ENCODE measurements around the gene SDHD. TPM values are rescaled to one million over a fixed set of nuclear protein-coding genes. Genes with fewer than 3 reads are reported as not detected.

SDHD gene
- total RNA-seq, 1 donor from 2014 or later = 68.5 TPM

DNA sequence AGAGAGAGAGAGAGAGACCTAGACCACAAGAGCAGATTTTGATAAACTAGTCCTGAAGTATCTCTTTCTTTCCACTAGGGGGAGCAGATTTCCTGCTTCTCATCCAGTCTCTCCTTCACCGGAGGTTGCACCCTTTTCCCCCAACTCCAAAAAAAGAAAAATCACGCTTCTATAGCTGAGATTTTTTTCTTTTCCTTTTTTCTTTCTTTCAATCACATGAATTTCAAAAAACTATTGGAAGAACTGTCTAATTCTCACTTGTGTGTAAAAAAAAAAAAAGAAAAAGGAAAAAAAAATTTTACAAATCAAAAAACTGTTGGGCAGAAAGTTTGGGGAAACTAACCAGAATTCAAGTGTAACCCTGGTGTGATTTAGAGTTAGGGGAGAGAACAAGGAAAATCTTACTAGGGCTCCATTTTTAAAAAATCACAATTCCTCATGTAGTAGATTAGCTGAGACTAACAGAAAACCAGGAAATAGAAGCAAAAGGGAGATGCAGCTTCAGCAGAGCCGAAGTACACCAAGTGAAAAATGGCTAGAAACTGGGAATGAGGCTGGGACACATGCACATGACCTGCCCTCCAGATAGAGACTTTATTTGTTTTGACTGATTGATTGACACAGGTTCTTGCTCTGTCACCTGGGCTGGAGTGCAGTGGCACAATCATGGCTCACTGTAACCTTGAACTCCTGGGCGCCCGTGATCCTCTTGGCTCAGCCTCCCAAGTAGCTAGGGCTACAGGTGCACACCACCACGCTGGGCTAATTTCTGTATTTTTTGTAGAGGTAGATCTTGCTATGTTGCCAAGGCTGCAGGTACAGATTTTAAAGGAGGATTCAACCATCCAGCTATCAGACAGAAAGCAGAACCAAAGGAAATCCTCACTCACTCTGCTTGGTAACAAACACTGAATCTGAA, 27.1 kb downstream of the SDHD start:
- peak overlapping the region in 1 of 2 donors; percentile 25 for H3K4me3 ChIP-seq
- H3K27ac ChIP-seq = no peak overlapping the region
- no peaks in the 10 kb centered on the region for H3K9me3 ChIP-seq
- H3K4me1 ChIP-seq = peaks cover 0 to 4% of the 10 kb centered on the region in 2 donors
- TF ChIP-seq, protein P1, sequence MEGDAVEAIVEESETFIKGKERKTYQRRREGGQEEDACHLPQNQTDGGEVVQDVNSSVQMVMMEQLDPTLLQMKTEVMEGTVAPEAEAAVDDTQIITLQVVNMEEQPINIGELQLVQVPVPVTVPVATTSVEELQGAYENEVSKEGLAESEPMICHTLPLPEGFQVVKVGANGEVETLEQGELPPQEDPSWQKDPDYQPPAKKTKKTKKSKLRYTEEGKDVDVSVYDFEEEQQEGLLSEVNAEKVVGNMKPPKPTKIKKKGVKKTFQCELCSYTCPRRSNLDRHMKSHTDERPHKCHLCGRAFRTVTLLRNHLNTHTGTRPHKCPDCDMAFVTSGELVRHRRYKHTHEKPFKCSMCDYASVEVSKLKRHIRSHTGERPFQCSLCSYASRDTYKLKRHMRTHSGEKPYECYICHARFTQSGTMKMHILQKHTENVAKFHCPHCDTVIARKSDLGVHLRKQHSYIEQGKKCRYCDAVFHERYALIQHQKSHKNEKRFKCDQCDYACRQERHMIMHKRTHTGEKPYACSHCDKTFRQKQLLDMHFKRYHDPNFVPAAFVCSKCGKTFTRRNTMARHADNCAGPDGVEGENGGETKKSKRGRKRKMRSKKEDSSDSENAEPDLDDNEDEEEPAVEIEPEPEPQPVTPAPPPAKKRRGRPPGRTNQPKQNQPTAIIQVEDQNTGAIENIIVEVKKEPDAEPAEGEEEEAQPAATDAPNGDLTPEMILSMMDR (IDR thresholded peaks at IDR 0.05) = peak; percentile 56 to 66 (median 56)
- no peaks in the 10 kb centered on the region for H3K27me3 ChIP-seq
- no peaks in the 10 kb centered on the region for H3K36me3 ChIP-seq
- intact Hi-C loops (cut with DNase I) = loop anchor here (1.0 kb wide), 1 partner anchor 62 kb away; the partner anchor contains the start of gene BCO2
- DNase-seq (ENCODE audit: low spot score in 2 of 2) = no peak

DNA sequence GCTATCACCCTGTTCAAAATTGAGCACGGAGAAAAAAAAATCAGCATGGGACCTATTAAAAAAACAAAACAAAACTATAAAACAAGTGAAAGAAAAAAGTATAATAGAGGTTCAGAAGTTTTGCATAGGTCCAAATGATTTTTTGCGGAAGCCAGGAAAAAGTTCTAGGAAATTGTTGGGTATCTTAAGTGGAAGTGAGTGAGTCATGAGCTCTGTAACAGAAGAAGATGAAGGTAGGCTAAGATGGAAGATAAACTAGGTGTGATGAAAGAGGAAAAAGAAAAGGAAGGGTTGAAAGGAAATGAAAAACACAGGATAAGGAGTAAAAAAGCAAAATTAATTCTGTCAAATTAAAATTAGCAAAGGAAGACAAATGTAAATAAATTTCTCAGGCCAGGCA, 27.8 kb downstream of the SDHD start:
- H3K9me3 ChIP-seq = no peaks in the 10 kb centered on the region
- no peak overlapping the region for H3K4me3 ChIP-seq
- no peaks in the 10 kb centered on the region for H3K27me3 ChIP-seq
- intact Hi-C loops (cut with DNase I) = no loop called here
- peaks cover 0 to 4% of the 10 kb centered on the region in 2 donors for H3K4me1 ChIP-seq
- H3K27ac ChIP-seq = no peak overlapping the region
- no peak for DNase-seq (ENCODE audit: low spot score in 2 of 2)
- TF ChIP-seq, protein P1 (IDR thresholded peaks at IDR 0.05) = no peak
- H3K36me3 ChIP-seq = no peaks in the 10 kb centered on the region

DNA sequence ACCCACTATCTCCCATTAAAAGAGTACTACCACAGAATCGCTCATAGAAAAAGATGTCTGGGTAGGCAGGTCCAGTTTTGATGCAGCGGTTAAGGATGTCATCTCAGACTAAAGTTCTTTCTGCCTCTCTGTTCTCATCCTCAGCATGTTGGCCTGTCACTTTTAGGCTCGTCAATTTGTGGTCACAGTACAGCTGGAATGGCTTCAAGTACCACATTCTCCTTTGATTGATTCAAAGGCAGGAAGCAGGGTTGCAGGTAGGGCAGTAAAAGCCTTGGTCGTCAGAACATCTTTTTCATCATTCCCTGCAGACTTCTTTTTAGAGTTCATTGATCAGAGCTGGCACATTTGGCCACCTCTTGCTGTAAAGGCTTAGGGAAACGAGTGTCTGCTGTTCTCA, 28.7 kb downstream of the SDHD start:
- H3K9me3 ChIP-seq = no peaks in the 10 kb centered on the region

DNA sequence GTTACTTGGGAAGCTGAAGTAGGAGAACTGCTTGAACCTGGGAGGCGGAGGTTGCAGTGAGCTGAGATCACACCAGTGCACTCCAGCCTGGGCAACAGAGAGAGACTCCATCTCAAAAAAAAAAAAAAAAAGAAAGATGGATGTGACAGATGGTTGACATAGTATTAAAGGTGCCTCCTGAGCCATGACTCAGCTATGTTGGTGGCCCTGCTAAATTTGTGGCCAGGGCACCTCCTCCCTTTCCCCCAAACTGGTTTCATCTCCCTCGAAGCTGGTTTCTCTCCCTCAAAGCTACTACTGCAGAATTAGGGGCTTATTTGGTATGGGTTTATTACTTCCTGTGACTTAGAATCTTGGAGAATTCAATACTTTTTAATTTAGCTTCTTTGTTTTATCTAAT, 31.5 kb downstream of the SDHD start:
- no peak overlapping the region for H3K4me3 ChIP-seq
- intact Hi-C loops (cut with DNase I) = loop anchor here (5.0 kb wide), 1 partner anchor 159 kb away; no protein-coding TSS in a partner anchor
- DNase-seq (ENCODE audit: low spot score in 2 of 2) = no peak
- no peak overlapping the region for H3K27ac ChIP-seq
- H3K36me3 ChIP-seq = no peaks in the 10 kb centered on the region
- H3K4me1 ChIP-seq = peaks cover 0 to 4% of the 10 kb centered on the region in 2 donors
- H3K9me3 ChIP-seq = no peaks in the 10 kb centered on the region
- no peaks in the 10 kb centered on the region for H3K27me3 ChIP-seq
- TF ChIP-seq, protein P1 (IDR thresholded peaks at IDR 0.05) = no peak

More for the DNA sequence above, 28.7 kb downstream of the SDHD start:
- H3K27me3 ChIP-seq = no peaks in the 10 kb centered on the region
- intact Hi-C loops (cut with DNase I) = loop anchor here (5.0 kb wide), 1 partner anchor 162 kb away; no protein-coding TSS in a partner anchor
- no peaks in the 10 kb centered on the region for H3K36me3 ChIP-seq
- no peak overlapping the region for H3K27ac ChIP-seq
- DNase-seq (ENCODE audit: low spot score in 2 of 2) = no peak
- H3K4me1 ChIP-seq = peaks cover 0 to 4% of the 10 kb centered on the region in 2 donors
- TF ChIP-seq, protein P1 (IDR thresholded peaks at IDR 0.05) = no peak
- H3K4me3 ChIP-seq = no peak overlapping the region

DNA sequence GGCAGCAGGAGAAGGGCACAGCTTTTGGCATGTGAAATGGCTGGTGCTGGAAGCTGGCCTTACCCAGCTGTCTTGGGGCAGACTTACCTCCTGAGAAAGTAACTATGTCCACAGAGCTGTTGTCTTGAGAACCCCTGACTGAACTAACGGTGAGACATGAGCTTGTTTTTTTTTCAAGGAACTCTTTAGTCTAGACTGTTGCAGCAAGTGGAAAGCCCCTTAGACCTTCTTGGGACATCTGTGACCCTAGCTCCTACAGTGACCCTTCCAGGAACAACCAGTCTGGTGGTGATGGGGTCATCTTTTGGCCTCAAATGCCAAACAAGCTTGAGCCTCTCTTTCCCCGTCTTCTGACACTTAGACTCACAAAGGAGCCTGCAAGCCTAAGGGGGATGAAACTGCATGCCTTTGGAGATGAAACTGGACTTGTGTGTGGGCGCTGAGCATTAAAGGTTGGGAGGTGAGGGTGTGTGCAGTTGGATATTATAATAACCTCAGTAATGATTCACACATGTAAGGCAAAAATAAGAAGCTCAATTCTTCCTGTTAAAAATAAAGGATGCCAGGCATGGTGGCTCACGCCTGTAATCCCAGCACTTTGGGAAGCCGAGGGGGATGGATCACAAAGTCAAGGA, 35.4 kb downstream of the SDHD start:
- H3K27ac ChIP-seq = no peak overlapping the region
- H3K4me1 ChIP-seq = no peaks in the 10 kb centered on the region
- no peak overlapping the region for H3K4me3 ChIP-seq
- H3K9me3 ChIP-seq = no peaks in the 10 kb centered on the region
- intact Hi-C loops (cut with DNase I) = no loop called here
- no peaks in the 10 kb centered on the region for H3K27me3 ChIP-seq
- H3K36me3 ChIP-seq = no peaks in the 10 kb centered on the region
- TF ChIP-seq, protein P1 (IDR thresholded peaks at IDR 0.05) = no peak
- DNase-seq (ENCODE audit: low spot score in 2 of 2) = no peak
